Activated naive CD4-positive, alpha-beta T cell treated with Interleukin-2 at 50 U/mL for 16 hours (primary cell): Measurements from ENCODE around the gene TMEM82.

Source experiments
- DNase-seq: peaks from one replicate; pipeline ENCODE4 v3.0.0-alpha.2; 2020

The TMEM82 gene

DNA sequence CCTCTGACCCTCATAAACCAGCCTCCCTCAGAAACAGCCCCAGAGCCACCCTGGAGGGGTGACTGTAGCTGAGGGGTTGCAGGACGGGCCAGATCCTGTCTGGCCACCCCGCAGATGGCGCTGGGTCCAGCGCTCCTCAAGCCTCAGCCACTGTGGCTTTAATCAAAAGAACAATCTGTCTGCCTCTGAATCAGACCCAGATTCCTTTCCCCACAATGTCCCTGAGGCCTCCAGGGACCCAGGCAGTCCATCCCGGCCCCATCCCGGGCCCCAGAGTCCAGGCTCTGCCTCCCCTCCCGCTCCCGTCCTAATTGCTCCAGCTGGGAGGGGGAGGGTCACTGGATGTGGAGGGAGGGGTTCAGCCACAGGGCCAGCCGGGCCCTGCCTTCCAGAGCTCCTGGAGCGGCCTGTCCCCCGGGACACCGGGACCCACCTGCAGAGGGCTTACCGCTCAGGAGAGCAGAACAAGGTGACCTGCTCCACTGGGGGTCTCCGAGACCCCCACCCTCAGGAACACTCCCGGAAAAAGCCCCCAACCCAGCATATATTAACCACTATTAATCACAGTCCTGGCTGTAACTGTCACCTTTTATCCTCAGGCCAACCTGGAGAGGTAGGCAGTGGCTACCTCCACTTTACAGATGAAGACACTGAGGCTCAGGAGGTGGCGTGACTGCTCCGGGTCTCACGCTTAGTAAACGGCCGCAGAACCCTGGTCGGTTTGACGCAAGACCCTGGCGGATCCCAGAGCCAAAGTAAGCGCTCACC lies 15.5 kb downstream of the TMEM82 start:
- DNase-seq: no peak

DNA sequence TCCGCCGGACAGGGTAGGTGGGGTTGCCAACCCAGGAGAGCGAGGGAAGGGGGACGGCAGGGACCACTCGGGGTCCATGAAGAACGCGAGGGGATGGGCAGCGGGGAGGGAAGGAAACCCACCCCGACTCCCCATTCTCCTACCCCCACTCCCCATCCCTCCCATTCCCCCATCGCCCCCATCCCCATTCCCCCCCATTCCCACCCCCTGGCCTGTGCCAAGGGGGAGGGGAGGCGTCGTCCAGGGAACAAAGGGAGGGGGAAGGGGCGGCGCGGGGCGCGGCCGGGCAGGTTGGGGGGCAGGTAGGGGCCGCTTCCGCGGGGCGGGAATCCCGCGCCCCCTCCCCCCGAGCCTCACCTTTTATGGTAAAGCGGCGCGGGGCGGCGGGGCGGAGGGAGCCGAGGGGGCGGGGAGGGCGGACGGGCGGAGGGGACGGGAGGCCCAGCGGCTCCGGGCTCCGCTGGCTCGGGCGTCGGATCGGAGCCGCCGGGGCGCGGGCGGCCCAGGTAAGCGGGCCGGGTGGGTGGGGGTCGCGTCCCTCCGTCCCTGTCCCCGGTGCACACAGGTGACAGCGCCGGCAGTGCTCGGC lies 16.1 kb downstream of the TMEM82 start, which contains the start of gene FBLIM1:
FBLIM1 (plus strand) TSS at position 453 of the 589 bp plus-strand sequence. CDS start 6,189 bp downstream, outside the sequence.
- DNase-seq: no peak

DNA sequence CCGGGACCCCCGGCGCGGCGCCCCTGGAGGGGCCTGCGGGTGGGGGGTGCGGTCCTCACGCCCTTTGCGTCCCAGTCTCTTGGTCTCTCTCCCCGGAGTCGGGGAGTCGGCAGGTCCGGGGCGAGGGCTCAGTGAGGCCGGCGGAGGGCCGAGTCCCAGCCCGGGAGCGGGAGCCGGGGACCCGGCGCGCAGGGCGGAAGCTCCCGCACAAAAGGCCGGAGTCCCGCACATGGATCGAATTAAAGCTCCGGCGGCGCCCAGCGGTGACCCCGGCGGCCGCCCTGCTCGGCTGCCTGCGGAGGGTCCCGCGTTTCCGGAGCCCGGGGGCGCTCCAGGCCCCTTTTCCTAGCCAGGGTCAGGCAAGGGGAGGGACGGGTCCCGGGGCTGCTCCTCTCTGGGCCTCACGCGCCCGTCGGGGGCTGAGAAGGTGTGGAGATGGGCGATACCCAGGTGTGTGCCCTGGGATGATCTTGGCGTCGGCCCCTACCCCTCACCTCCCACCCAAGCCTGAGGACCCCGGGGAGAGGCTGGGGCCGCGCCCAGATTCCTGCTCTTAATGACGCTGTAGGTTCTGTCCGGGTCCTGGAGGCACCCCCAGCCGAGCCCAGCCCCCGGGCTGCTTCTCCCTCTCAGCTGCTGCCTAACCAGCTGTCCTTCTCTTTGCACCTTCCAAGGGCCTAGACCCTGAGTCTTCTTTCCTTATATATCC lies 16.8 kb downstream of the TMEM82 start:
- no peak for DNase-seq

DNA sequence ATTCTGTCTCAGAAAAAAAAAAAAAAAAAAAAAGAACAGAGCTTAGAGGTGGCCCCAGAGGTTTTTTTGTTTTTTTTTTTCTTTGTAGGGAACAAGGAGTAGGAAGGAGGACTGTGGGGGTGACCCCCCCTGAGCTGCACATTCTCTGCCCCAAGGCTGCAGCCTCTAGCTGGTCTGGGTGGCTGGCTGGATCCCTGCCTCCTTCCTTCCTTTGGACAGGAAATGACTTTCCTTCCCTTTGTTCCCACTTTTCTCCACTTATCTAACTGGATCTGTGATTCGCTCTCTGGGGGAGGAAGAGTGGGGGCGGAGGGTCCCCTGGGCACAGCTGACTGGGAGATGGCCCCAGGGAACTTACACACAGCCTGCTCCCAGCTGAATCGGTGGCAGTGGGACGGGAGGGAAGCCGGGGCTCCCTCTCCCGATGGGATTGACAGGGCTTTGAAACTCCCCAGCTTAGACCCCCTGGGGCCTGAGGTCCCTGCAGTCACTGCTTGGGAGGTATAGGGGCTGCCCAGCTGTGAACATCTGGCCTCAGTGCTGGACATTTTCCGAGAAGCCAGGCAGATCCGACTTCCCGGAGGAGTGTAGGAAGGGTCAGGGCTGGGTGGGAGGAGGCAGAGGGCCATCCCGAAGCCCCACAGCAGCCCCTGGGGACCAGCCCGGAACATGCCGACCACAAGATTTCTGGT lies 18.4 kb downstream of the TMEM82 start:
- DNase-seq: no peak

DNA sequence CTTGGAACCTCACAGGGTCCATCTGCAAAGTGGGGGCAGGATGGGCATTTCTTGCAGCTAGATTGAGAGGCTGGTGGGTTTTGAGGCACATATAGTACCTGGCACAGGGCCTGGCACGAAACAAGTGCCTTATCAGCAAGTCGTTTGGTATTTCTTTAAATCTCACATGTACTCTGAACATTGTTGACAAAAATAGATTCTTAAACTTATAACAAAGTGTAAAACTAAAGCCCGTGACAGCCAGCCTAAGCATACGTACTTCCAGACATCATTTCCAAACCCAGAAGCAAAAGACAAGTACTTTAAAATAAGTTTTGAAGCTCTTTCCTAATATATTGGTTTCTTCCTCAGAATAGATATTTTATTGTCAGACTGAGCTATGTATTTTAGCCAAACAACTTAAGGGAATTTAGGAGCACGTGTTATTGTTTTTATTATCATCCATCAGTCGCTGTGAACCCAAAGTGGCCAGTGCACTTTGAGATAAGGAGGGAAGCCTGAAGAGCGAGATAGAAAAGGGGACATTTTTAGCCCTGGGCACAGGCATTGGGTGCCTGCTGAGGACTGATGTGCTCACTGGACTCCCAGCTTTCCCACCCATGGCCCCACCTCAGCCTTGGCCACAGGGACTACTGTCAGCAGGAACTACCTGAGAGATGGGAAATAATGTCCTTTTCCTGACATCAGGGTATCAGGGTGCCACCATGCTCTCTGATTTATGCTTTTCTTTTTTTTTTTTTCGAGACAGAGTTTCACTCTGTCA lies 19.2 kb downstream of the TMEM82 start:
- no peak for DNase-seq

DNA sequence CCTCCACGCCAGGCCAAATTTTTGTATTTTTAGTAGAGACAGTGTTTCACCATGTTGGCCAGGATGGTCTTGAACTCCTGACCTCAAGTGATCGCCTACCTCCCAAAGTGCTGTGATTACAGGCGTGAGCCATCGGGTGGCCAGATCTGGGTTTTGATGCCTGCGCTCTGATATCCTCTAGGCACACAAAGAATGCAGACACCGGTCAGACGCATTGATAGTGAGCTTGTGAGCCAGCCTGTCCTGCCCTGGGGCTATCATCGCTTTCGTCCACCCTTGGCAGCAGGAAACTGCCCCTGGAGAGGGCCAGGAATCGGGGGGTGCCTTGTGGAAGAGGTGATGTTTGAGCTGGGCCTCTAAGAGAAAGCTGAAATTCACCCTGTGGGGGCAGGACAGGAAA lies 20.2 kb downstream of the TMEM82 start:
- no peak for DNase-seq

DNA sequence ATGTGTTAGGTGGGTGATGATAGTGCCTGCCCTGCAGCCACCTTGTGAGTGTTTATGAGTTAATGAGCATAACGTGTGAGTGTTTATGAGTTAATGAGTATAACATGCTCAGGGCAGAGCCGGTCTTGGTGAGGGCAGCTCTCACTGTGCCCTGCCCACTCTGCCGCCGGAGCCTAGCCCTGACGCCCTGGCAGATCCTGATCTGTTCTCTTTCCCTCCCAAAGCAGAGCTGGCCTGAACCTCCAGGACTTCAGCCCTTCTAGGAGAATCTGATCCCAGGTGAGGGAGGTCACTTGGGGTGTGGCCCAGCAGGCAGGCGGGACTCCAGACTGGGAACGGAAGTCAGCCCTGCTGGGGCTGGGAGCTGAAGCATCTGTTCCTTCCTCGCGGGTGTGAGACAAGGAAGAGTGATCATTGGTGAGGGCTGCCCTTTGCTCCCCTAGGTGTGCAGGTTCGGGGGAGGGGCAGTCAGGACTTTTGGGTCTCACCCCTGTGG lies 22.0 kb downstream of the TMEM82 start:
- no peak for DNase-seq

DNA sequence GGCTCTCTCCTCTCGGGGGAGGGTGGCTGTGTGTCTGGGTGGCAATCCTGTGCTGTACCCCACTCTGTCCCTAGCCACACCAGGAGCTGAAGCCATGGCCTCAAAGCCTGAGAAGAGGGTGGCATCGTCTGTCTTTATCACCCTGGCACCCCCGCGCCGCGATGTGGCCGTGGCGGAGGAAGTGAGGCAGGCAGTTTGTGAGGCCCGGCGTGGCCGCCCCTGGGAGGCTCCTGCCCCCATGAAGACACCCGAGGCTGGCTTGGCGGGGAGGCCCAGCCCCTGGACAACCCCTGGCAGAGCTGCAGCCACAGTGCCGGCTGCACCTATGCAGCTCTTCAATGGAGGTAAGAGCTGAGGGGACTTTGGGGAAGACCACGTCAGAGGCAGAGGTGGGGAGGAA lies 22.6 kb downstream of the TMEM82 start:
- no peak for DNase-seq

DNA sequence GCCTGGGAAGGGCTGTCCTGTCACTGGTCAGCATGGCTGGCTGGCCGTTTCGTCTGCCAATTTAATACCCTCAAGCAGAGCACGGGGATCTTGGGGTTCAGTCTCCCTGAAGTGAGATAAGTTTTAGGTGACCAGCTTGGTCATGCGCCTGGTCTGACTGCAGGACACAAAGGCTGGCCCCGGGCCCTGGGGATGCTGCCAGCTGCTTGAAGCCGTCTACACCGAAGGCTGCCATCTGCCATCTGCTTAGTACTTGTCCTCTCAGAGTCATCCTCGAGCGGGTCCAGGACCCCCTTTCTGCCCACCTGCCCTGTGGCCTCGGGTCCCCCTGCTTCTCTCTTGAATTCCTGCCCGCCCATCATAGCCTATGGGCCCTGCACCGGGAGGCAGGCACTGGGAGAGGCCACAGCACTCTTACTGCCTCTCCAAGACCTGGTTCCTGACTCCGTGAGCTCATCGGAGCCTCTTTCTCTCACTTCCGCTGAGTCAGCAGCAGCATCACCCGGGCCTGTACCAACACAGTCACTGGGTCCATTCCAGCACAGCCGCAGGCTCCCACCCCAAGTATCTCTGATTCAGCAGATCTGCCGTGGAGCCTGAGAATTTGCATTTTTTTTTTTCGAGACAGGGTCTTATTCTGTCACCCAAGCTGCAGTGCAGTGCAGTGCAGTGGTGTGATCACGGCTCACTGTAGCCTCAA lies 23.3 kb downstream of the TMEM82 start:
- no peak for DNase-seq

DNA sequence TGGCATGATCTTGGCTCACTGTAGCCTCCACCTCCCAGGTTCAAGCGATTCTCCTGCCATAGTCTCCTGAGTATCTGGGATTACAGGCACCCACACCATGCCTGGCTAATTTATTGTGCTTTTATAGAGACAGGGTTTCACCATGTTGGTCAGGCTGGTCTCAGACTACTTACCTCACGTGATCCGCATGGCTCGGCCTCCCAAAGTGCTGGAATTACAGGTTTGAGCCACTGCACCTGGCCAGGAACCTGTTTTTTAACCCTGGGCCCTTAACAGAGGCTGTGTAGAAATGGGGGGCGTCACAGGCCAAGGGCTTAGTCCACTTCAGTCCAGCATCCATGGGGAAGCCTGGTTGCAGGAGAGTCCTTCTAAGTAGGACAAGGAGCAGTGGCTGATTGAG lies 25.6 kb downstream of the TMEM82 start:
- no peak for DNase-seq

DNA sequence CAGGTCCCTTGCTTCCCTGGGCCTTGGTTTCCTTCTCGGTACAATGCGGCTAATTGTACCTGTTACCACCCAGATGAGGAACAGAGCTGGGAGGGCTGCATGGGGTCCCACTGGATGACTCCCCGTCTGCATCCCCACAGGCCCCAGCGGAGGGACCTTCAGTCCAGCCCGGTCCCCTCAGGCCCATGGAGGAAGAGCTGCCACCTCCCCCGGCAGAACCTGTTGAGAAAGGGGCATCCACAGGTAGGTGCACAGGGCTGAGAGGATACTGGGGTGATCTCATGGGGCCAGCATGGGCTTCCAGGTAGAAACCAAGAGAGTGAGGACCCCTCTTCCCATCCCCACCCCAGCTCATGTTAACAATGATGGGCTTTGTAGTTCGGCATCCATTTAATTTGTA lies 26.1 kb downstream of the TMEM82 start:
- DNase-seq: no peak

DNA sequence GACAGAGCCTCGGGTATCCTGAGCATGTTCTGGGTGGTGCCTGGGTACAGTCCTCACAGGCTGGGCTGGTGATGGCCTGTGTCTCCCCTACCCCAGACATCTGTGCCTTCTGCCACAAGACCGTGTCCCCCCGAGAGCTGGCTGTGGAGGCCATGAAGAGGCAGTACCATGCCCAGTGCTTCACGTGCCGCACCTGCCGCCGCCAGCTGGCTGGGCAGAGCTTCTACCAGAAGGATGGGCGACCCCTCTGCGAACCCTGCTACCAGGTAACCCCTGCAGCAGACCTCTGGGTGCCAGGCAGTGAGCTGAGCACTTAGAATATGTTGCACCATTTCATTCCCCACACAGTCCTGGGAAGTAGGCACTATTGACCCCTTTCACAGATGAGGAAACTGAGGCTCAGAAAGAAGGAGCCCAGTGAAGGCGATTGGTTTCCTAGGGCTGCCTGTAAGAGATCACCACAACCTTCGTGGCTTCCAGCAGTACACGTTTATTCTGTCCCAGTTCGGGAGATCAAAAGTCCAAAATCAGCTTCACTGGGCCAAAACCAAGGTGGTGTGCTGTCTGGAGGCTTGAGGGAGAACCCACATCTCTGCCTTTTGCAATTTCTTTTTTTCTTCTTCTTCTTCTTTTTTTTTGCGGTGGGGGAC lies 28.1 kb downstream of the TMEM82 start:
- DNase-seq: no peak

DNA sequence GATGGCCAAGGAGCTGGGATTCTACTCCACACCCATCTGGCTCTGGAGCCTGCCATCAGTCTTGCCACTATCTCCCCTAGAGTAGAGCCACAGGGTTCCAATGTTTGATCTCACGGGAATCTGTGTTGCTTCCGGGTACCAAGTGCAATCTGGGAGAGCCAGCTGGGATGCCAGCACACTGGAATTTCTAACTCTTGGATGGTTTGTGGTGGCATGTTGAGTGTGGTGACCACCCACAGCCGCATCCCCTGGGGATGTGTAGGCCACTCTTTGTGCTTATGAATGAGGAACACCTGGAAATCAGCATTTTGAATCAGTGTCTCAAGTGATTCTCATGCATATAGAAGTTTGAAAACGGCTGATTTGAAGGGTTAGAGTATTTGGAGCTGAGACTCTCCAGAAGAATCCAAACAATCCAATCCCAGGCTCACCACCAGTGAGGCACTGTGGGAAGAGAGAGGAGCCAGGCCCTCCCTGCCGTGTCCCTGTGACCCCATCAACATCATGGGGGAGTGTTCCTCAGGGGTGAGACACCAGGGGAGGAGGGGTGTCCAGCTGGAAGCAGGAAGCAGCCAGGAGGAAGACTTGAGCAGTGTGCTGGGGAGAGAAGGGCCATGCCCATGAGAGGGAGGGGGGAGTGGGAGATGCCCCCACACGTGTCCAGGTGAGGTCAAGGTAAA lies 29.7 kb downstream of the TMEM82 start:
- no peak for DNase-seq

DNA sequence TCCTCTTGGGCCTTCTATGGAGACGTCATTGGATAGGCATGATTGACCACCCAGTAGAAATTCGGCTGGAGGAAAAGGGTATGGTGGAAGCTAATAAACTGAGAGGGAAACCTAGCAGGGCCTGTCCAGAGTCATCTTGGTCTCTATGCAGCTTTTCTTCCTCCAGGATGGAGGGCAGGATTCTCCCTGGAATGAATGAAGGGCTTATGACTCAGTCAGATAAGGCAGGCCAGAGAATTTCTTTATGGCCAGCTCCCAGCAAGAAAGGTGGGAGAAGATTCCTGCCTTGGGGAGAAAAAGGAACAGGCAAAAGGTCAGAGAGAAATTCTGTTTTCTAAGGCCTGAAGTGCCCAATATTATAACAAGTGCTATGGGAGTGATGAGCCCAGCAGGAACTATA lies 33.4 kb downstream of the TMEM82 start:
- DNase-seq: no peak

DNA sequence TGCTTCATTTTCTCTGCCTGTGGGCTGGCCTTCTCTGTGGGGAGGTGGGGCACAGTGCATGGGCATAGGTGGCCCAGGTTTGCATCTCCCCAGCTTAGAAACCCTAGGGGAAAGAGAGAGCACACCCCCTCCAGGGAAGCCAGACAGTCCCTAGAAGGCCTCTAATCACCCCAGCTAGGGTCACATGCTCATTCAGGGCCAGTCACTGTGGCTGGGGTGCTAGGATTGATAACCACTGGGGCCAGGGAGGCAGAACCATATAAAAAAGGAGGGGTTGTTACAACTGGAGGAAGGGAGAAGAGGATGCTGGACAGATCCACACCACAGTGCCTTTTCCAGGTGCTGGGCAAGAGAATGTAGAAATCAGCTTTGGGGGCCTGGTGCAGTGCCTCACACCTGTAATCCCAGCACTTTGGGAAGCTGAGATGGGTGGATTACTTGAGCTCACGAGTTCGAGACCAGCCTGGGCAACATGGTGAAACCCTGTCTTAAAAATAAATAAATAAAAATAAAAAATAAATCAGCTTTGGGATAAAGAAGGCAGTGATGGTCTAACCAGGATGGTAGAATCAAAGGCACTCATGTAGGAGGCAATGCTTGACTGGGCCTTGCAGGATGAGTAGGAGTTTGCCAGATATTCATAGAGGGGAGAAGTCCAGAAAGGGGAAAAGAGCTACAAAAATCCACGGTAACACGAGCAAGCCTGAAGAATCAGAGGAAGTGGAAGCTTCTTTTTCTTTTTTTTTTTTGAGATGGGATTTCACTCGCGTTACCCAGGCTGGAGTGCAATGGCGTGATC lies 35.8 kb downstream of the TMEM82 start:
- no peak for DNase-seq

DNA sequence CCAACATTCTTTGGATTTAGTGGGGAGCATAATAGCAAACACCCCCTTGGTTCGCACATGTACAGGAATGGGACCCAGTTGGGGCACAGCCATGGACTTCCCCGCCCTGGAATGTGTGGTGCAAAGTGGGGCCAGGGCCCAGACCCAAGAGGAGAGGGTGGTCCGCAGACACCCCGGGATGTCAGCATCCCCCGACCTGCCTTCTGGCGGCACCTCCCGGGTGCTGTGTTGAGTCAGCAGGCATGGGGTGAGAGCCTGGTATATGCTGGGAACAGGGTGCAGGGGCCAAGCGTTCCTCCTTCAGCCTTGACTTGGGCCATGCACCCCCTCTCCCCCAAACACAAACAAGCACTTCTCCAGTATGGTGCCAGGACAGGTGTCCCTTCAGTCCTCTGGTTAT lies 43.4 kb downstream of the TMEM82 start:
- no peak for DNase-seq

DNA sequence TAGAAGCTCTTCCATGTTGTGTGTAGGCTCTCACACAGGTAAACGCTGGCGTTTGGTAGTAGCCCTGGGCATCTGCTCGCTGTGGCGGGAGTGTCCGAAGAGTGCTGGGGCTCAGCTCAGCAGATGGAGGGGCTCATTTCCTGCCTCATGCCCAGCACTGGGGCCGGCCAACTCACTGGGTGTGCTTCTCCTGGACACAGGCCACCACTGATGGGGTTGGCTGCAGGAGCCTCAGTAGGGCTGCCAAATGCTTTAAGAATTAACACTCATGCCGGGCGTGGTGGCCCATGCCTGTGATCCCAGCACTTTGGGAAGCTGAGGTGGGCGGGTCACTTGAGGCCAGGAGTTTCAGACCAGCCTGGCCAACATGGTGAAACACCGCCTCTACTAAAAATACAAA lies 44.3 kb downstream of the TMEM82 start:
- DNase-seq: no peak

DNA sequence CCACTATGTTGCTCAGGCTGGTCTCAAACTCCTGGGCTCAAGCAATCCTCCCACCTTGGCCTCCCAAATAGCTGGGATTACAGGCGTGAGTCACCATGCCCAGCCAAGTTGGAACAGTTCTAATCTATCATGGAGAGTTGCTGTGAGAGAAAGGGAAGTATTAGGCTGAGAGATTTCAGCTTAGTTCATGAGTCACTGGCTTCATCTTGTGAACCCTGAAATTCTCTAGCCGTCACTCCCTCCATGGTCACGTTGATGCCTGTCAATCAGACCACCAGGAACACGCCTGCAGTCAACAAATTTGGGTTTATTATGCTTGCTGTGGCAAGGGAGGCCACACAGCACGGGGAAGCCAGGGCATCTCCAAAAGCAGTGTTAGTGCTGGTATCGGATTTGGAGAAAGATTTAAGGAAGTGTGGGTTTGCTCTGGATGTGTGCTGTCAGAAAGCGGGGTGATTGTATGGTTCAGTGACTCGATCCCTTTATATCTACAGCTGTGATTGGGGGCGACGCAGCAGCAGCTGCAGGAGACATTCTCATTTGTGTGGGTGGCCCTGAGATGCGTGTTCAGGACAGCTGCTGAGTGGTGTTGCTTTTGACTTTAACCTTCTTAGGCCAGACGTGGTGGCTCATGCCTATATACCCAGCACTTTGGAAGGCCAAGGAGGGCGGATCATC lies 46.5 kb downstream of the TMEM82 start:
- no peak for DNase-seq

DNA sequence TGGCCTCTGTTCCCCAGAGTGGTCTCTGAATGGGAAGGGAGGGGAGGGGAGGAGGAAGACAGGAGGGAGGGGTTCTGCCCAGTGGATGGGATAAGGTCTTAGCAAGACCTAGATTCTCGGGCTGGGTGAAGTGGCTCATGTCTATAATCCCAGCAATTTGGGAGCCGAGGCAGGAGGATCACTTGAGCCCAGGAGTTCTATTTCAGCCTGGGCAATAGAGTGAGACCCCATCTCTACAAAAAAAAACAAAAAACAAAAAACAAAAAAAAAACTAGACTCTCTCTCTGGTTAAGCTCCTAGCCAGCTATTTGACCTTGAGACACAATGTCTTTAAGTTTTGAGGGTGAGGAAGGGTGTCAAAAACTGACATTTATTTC lies 53.8 kb downstream of the TMEM82 start:
- DNase-seq: no peak
